Lung (tissue), 12 donors: Measurements from ENCODE around the gene CUBN. TPM values are rescaled to one million over a fixed set of nuclear protein-coding genes. Genes with fewer than 3 reads are reported as not detected.

Experiments
- ATAC-seq: fragments of 200-7000 bp; cut with Tn5 transposase; one replicate; pipeline ENCODE4 v1.9.1; 2020; ENCODE audit warnings: moderate number of reproducible peaks; ENCODE audit not compliant: insufficient read depth, low FRiP score
- DNase-seq, 3 donors: peaks; one replicate each; pipeline ENCODE4 v3.0.0-alpha.2; 2013 to 2017
- H3K27ac ChIP-seq, 2 donors: one replicate each; pipeline ENCODE4 v1.5.1; 2013; ENCODE audit warnings: mild to moderate bottlenecking in 2 of 2, moderate library complexity in 2 of 2, control low read depth in 1 of 2, inconsistent platforms in 1 of 2, low read depth in 1 of 2, low read length in 1 of 2
- H3K27me3 ChIP-seq, 3 donors: one replicate each; pipeline ENCODE4 v1.5.1; 2013; ENCODE audit warnings: low read length in 2 of 3; ENCODE audit not compliant: control insufficient read depth in 3 of 3, insufficient read depth in 3 of 3
- H3K36me3 ChIP-seq, 4 donors: one replicate each; pipeline ENCODE4 v1.5.1; 2013; ENCODE audit warnings: low read length in 4 of 4, mild to moderate bottlenecking in 1 of 4, moderate library complexity in 1 of 4; ENCODE audit not compliant: control insufficient read depth in 4 of 4, insufficient read depth in 4 of 4
- H3K4me1 ChIP-seq, 5 donors: one replicate each; pipeline ENCODE4 v1.5.1; 2013; ENCODE audit warnings: low read length in 5 of 5, mild to moderate bottlenecking in 2 of 5, moderate library complexity in 1 of 5; ENCODE audit not compliant: control insufficient read depth in 5 of 5, insufficient read depth in 5 of 5
- H3K4me3 ChIP-seq: one replicate; pipeline ENCODE4 v1.5.1; 2013; ENCODE audit warnings: mild to moderate bottlenecking, control low read depth, moderate library complexity
- H3K9ac ChIP-seq, 2 donors: one replicate each; pipeline ENCODE4 v1.5.1; 2013; ENCODE audit warnings: low read length in 2 of 2, control low read depth in 1 of 2; ENCODE audit not compliant: insufficient read depth in 1 of 2
- H3K9me3 ChIP-seq, 4 donors: one replicate each; pipeline ENCODE4 v1.5.1; 2013; ENCODE audit warnings: low read length in 3 of 4, mild to moderate bottlenecking in 1 of 4, moderate library complexity in 1 of 4; ENCODE audit not compliant: control insufficient read depth in 4 of 4, insufficient read depth in 3 of 4
- CTCF ChIP-seq: IDR thresholded peaks from 2 replicates; pipeline ENCODE4 v1.5.1; 2012; ENCODE audit warnings: mild to moderate bottlenecking; ENCODE audit errors: control extremely low read depth, extremely low read depth
- WGBS, 2 donors: extraction: QIAGEN DNeasy Blood & Tissue Kit; methylation state at CpG; one replicate each; pipeline ENCODE4 v1.1.7; 2013; 5-methylcytosine and 5-hydroxymethylcytosine counted together
- polyA plus RNA-seq, 2 donors: library from polyadenylated mRNA; stranded (reverse); fragments of 200-250 nt; gene quantifications; one replicate each; pipeline ENCODE4 v1.2.1, GENCODE V29; 2013
- total RNA-seq, 2 donors: library from RNA; depleted of rRNA in 1 of 2; stranded (reverse); fragments of >200 nt in 1 of 2; gene quantifications; one replicate each; pipeline ENCODE4 v1.2.1, GENCODE V29; 2014 to 2021
- donor health status: control.
- donor health status: control.
- donor health status: Bipolar disorder and iron deficiency.
- donor health status: healthy.
- donor health status: DM: yes; HTN: yes; CAD: no.

The CUBN gene
- total and polyA plus RNA-seq, 4 donors = 0.33 to 5.1 (median 1.0) TPM

- Histone ChIP-seq H3K27ac (no peak overlapping the region), H3K4me3 (no peak overlapping the region), H3K27me3 (no peaks in the 10 kb centered on the region), H3K9ac (no peak overlapping the region), H3K36me3 (no peaks in the 10 kb centered on the region), H3K9me3 (no peaks in the 10 kb centered on the region), H3K4me1 (no peaks in the 10 kb centered on the region)
- ATAC-seq (no peak), DNase-seq (no peak)
- no peak for TF ChIP-seq CTCF
- WGBS, 2 donors = 94 to 97% methylated on average over 5 of the region's 5 CpGs
These were observed 3.3 kb downstream of the CUBN start for GRCh38 chr10:17126327-17126726.

- no peak overlapping the region for H3K4me3 ChIP-seq
- 78 to 86% methylated on average over 5 of the region's 5 CpGs for WGBS, 2 donors
- TF ChIP-seq CTCF = no peak
- no peaks in the 10 kb centered on the region for H3K9me3 ChIP-seq
- H3K27me3 ChIP-seq = no peaks in the 10 kb centered on the region
- H3K4me1 ChIP-seq = no peaks in the 10 kb centered on the region
- H3K9ac ChIP-seq = no peak overlapping the region
- DNase-seq (no peak), ATAC-seq (no peak)
- H3K27ac ChIP-seq = no peak overlapping the region
- H3K36me3 ChIP-seq = no peaks in the 10 kb centered on the region
These were observed 4.3 kb downstream of the CUBN start for GRCh38 chr10:17125206-17125893.

GRCh38 chr10:17123961-17124360 lies 5.7 kb downstream of the CUBN start:
- Histone ChIP-seq H3K36me3 (no peaks in the 10 kb centered on the region), H3K27ac (no peak overlapping the region), H3K27me3 (no peaks in the 10 kb centered on the region), H3K4me3 (no peak overlapping the region), H3K9me3 (no peaks in the 10 kb centered on the region), H3K4me1 (no peaks in the 10 kb centered on the region), H3K9ac (no peak overlapping the region)
- no peak for ATAC-seq
- TF ChIP-seq CTCF = no peak
- DNase-seq = no peak
- WGBS, 2 donors = 84 to 90% methylated on average over 3 of the region's 3 CpGs
